ENCODE results near the gene TMEM260. TPM values are rescaled to one million over a fixed set of nuclear protein-coding genes. Genes with fewer than 3 reads are reported as not detected.

Gene TMEM260
- polyA plus RNA-seq, 6 donors from 2014 or later = 6.7 to 23.2 (median 14.2) TPM

GRCh38 chr14:56630707-56631106, 51.1 kb downstream of the TMEM260 start:
- no peaks in the 10 kb centered on the region for H3K4me1 Mint-ChIP-seq

GRCh38 chr14:56632195-56632594, 52.6 kb downstream of the TMEM260 start:
- no peak for DNase-seq
- Mint-ChIP-seq H3K27me3 (no peaks in the 10 kb centered on the region), H3K4me1 (no peaks in the 10 kb centered on the region), H3K36me3 (peaks cover 52 to 72% of the 10 kb centered on the region in 2 donors), H3K9me3 (peaks cover 5 to 30% (median 22%) of the 10 kb centered on the region in 7 donors), H3K27ac (peak overlapping the region in 2 of 6 donors; percentile 47 to 79), H3K4me3 (no peak overlapping the region)
- no peak for ATAC-seq (ENCODE audit: low read depth in 2 of 2)

More at GRCh38 chr14:56630707-56631106, 51.1 kb downstream of the TMEM260 start:
- peaks cover 5 to 30% (median 22%) of the 10 kb centered on the region in 7 donors for H3K9me3 Mint-ChIP-seq
- ATAC-seq (ENCODE audit: low read depth in 2 of 2) (no peak), DNase-seq (no peak)
- H3K36me3 Mint-ChIP-seq = peaks cover 37 to 71% of the 10 kb centered on the region in 2 donors
- H3K27me3 Mint-ChIP-seq = no peaks in the 10 kb centered on the region
- H3K27ac Mint-ChIP-seq = no peak overlapping the region
- H3K4me3 Mint-ChIP-seq = no peak overlapping the region

GRCh38 chr14:56633544-56633943, 53.9 kb downstream of the TMEM260 start:
- Mint-ChIP-seq H3K36me3 (peaks cover 65 to 74% of the 10 kb centered on the region in 2 donors), H3K4me3 (no peak overlapping the region), H3K27ac (no peak overlapping the region), H3K27me3 (no peaks in the 10 kb centered on the region), H3K4me1 (peaks cover 0 to 4% (median 0%) of the 10 kb centered on the region in 3 donors), H3K9me3 (peaks cover 3 to 25% (median 15%) of the 10 kb centered on the region in 7 donors)
- DNase-seq = no peak
- no peak for ATAC-seq (ENCODE audit: low read depth in 2 of 2)

- Mint-ChIP-seq H3K9me3 (peaks cover 3 to 19% (median 9%) of the 10 kb centered on the region in 7 donors), H3K36me3 (peaks cover 65 to 77% of the 10 kb centered on the region in 2 donors), H3K4me1 (peaks cover 0 to 4% (median 0%) of the 10 kb centered on the region in 3 donors), H3K4me3 (no peak overlapping the region), H3K27ac (no peak overlapping the region), H3K27me3 (no peaks in the 10 kb centered on the region)
- DNase-seq (no peak), ATAC-seq (ENCODE audit: low read depth in 2 of 2) (no peak)
Observed at GRCh38 chr14:56635041-56635440, 55.4 kb downstream of the TMEM260 start.

GRCh38 chr14:56647493-56647892, 67.9 kb downstream of the TMEM260 start:
- H3K27ac Mint-ChIP-seq = no peak overlapping the region
- H3K27me3 Mint-ChIP-seq = no peaks in the 10 kb centered on the region
- H3K36me3 Mint-ChIP-seq = peaks cover 0 to 20% of the 10 kb centered on the region in 2 donors
- DNase-seq (no peak), ATAC-seq (ENCODE audit: low read depth in 2 of 2) (no peak)
- no peaks in the 10 kb centered on the region for H3K4me1 Mint-ChIP-seq
- peaks cover 0 to 2% (median 0%) of the 10 kb centered on the region in 7 donors for H3K9me3 Mint-ChIP-seq
- no peak overlapping the region for H3K4me3 Mint-ChIP-seq

GRCh38 chr14:56648508-56649301, 69.1 kb downstream of the TMEM260 start:
- ATAC-seq (ENCODE audit: low read depth in 2 of 2) = no peak
- H3K4me3 Mint-ChIP-seq = no peak overlapping the region
- H3K36me3 Mint-ChIP-seq = peaks cover 0 to 20% of the 10 kb centered on the region in 2 donors

GRCh38 chr14:56649382-56649781, 69.8 kb downstream of the TMEM260 start:
- Mint-ChIP-seq H3K27me3 (no peaks in the 10 kb centered on the region), H3K36me3 (peaks cover 0 to 20% of the 10 kb centered on the region in 2 donors), H3K4me1 (no peaks in the 10 kb centered on the region), H3K9me3 (peaks cover 0 to 2% (median 0%) of the 10 kb centered on the region in 7 donors), H3K4me3 (no peak overlapping the region), H3K27ac (no peak overlapping the region)
- ATAC-seq (ENCODE audit: low read depth in 2 of 2) (no peak), DNase-seq (no peak)

More at GRCh38 chr14:56648508-56649301, 69.1 kb downstream of the TMEM260 start:
- DNase-seq = no peak
- Mint-ChIP-seq H3K27ac (no peak overlapping the region), H3K27me3 (no peaks in the 10 kb centered on the region), H3K4me1 (no peaks in the 10 kb centered on the region), H3K9me3 (peaks cover 0 to 2% (median 0%) of the 10 kb centered on the region in 7 donors)

- H3K27me3 Mint-ChIP-seq = no peaks in the 10 kb centered on the region
- H3K36me3 Mint-ChIP-seq = peaks cover 0 to 20% of the 10 kb centered on the region in 2 donors
- ATAC-seq (ENCODE audit: low read depth in 2 of 2) (no peak), DNase-seq (no peak)
- no peaks in the 10 kb centered on the region for H3K9me3 Mint-ChIP-seq
- H3K4me1 Mint-ChIP-seq = no peaks in the 10 kb centered on the region
- no peak overlapping the region for H3K4me3 Mint-ChIP-seq
- peak overlapping the region in 2 of 6 donors; percentile 20 to 49 for H3K27ac Mint-ChIP-seq
Observed at GRCh38 chr14:56650048-56650447, 70.5 kb downstream of the TMEM260 start.

GRCh38 chr14:56650979-56651378, 71.4 kb downstream of the TMEM260 start:
- no peak for ATAC-seq (ENCODE audit: low read depth in 2 of 2)
- no peaks in the 10 kb centered on the region for H3K4me1 Mint-ChIP-seq
- no peak for DNase-seq
- H3K9me3 Mint-ChIP-seq = no peaks in the 10 kb centered on the region
- no peaks in the 10 kb centered on the region for H3K27me3 Mint-ChIP-seq
- peaks cover 0 to 20% of the 10 kb centered on the region in 2 donors for H3K36me3 Mint-ChIP-seq
- no peak overlapping the region for H3K4me3 Mint-ChIP-seq
- peak overlapping the region in 1 of 6 donors; percentile 3 for H3K27ac Mint-ChIP-seq

GRCh38 chr14:56657604-56658003, 78.0 kb downstream of the TMEM260 start:
- no peaks in the 10 kb centered on the region for H3K9me3 Mint-ChIP-seq
- H3K4me1 Mint-ChIP-seq = no peaks in the 10 kb centered on the region
- ATAC-seq (ENCODE audit: low read depth in 2 of 2) (no peak), DNase-seq (no peak)
- H3K4me3 Mint-ChIP-seq = no peak overlapping the region
- no peaks in the 10 kb centered on the region for H3K27me3 Mint-ChIP-seq
- no peaks in the 10 kb centered on the region for H3K36me3 Mint-ChIP-seq
- no peak overlapping the region for H3K27ac Mint-ChIP-seq

GRCh38 chr14:56659378-56659777, 79.8 kb downstream of the TMEM260 start:
- Mint-ChIP-seq H3K4me1 (no peaks in the 10 kb centered on the region), H3K9me3 (peaks cover 0 to 2% (median 0%) of the 10 kb centered on the region in 7 donors), H3K27me3 (peaks cover 3 to 6% (median 4%) of the 10 kb centered on the region in 3 donors), H3K27ac (no peak overlapping the region), H3K4me3 (no peak overlapping the region), H3K36me3 (no peaks in the 10 kb centered on the region)
- ATAC-seq (ENCODE audit: low read depth in 2 of 2) = no peak
- DNase-seq = no peak

GRCh38 chr14:56659964-56660551, 80.5 kb downstream of the TMEM260 start:
- H3K36me3 Mint-ChIP-seq = no peaks in the 10 kb centered on the region
- H3K27me3 Mint-ChIP-seq = peaks cover 6 to 8% (median 6%) of the 10 kb centered on the region in 3 donors
- no peak overlapping the region for H3K4me3 Mint-ChIP-seq
- H3K4me1 Mint-ChIP-seq = no peaks in the 10 kb centered on the region
- ATAC-seq (ENCODE audit: low read depth in 2 of 2) (no peak), DNase-seq (no peak)
- H3K27ac Mint-ChIP-seq = no peak overlapping the region
- H3K9me3 Mint-ChIP-seq = peaks cover 0 to 4% (median 0%) of the 10 kb centered on the region in 7 donors

GRCh38 chr14:56660677-56661389, 81.2 kb downstream of the TMEM260 start:
- DNase-seq (no peak), ATAC-seq (ENCODE audit: low read depth in 2 of 2) (no peak)
- H3K27ac Mint-ChIP-seq = peak overlapping the region in 1 of 6 donors; percentile 18
- H3K9me3 Mint-ChIP-seq = peaks cover 0 to 4% (median 0%) of the 10 kb centered on the region in 7 donors
- peaks cover 6 to 8% (median 6%) of the 10 kb centered on the region in 3 donors for H3K27me3 Mint-ChIP-seq
- no peaks in the 10 kb centered on the region for H3K4me1 Mint-ChIP-seq
- no peak overlapping the region for H3K4me3 Mint-ChIP-seq
- H3K36me3 Mint-ChIP-seq = peaks cover 0 to 2% of the 10 kb centered on the region in 2 donors

Data from naive B cell (primary cell).